ENCODE results near the gene FCN3. TPM values are rescaled to one million over a fixed set of nuclear protein-coding genes. Genes with fewer than 3 reads are reported as not detected.
"Not testable (repeated sequence)": the region's sequence is repeated elsewhere in the genome, so short reads cannot be mapped to it uniquely, and the experiment has no call there.

FCN3 gene
- total and polyA plus RNA-seq, 5 donors from 2014 or later = not detected

GRCh38 chr1:27412502-27412901 is 37.9 kb upstream of the FCN3 start:
- no peaks in the 10 kb centered on the region for H3K4me1 ChIP-seq (ENCODE audit: control insufficient read depth, insufficient read depth, low read length, poor library complexity, severe bottlenecking)
- H3K27ac ChIP-seq (ENCODE audit: insufficient read depth, low read length, poor library complexity, severe bottlenecking) = no peak overlapping the region
- Mint-ChIP-seq H3K4me3 (no peak overlapping the region), H3K27ac (peak overlapping the region in 1 of 3 donors; percentile 76), H3K4me1 (peaks cover 4 to 19% (median 11%) of the 10 kb centered on the region in 4 donors), H3K36me3 (peaks cover 44% of the 10 kb centered on the region), H3K9me3 (no peaks in the 10 kb centered on the region), H3K27me3 (no peaks in the 10 kb centered on the region)
- no peaks in the 10 kb centered on the region for H3K9me3 ChIP-seq (ENCODE audit: control insufficient read depth in 2 of 2, low read length in 2 of 2)
- peaks cover 96% of the 10 kb centered on the region for H3K36me3 ChIP-seq (ENCODE audit: control insufficient read depth, insufficient read depth, low read length)
- ATAC-seq (ENCODE audit: low read depth in 2 of 2) = no peak
- no peak overlapping the region for H3K4me3 ChIP-seq (ENCODE audit: low read depth, low read length)
- no peak for DNase-seq
- no peaks in the 10 kb centered on the region for H3K27me3 ChIP-seq (ENCODE audit: control insufficient read depth, insufficient read depth, low read length)

GRCh38 chr1:27410709-27411108 is 36.1 kb upstream of the FCN3 start:
- Mint-ChIP-seq H3K4me3 (no peak overlapping the region), H3K4me1 (peaks cover 0 to 8% (median 1%) of the 10 kb centered on the region in 4 donors), H3K27ac (peak overlapping the region in 1 of 3 donors; percentile 5), H3K9me3 (no peaks in the 10 kb centered on the region), H3K27me3 (no peaks in the 10 kb centered on the region), H3K36me3 (peaks cover 32% of the 10 kb centered on the region)
- Histone ChIP-seq H3K4me1 (ENCODE audit: control insufficient read depth, insufficient read depth, low read length, poor library complexity, severe bottlenecking) (no peaks in the 10 kb centered on the region), H3K27me3 (ENCODE audit: control insufficient read depth, insufficient read depth, low read length) (no peaks in the 10 kb centered on the region), H3K27ac (ENCODE audit: insufficient read depth, low read length, poor library complexity, severe bottlenecking) (no peak overlapping the region), H3K4me3 (ENCODE audit: low read depth, low read length) (no peak overlapping the region), H3K36me3 (ENCODE audit: control insufficient read depth, insufficient read depth, low read length) (peaks cover 88% of the 10 kb centered on the region), H3K9me3 (ENCODE audit: control insufficient read depth in 2 of 2, low read length in 2 of 2) (no peaks in the 10 kb centered on the region)
- DNase-seq (no peak), ATAC-seq (ENCODE audit: low read depth in 2 of 2) (no peak)

GRCh38 chr1:27409669-27410068 is 35.0 kb upstream of the FCN3 start:
- Histone ChIP-seq H3K4me3 (ENCODE audit: low read depth, low read length) (no peak overlapping the region), H3K9me3 (ENCODE audit: control insufficient read depth in 2 of 2, low read length in 2 of 2) (no peaks in the 10 kb centered on the region), H3K27me3 (ENCODE audit: control insufficient read depth, insufficient read depth, low read length) (no peaks in the 10 kb centered on the region), H3K36me3 (ENCODE audit: control insufficient read depth, insufficient read depth, low read length) (peaks cover 85% of the 10 kb centered on the region), H3K27ac (ENCODE audit: insufficient read depth, low read length, poor library complexity, severe bottlenecking) (no peak overlapping the region), H3K4me1 (ENCODE audit: control insufficient read depth, insufficient read depth, low read length, poor library complexity, severe bottlenecking) (no peaks in the 10 kb centered on the region)
- Mint-ChIP-seq H3K4me1 (peaks cover 0 to 3% (median under 1%) of the 10 kb centered on the region in 4 donors), H3K27ac (no peak overlapping the region), H3K27me3 (no peaks in the 10 kb centered on the region), H3K9me3 (no peaks in the 10 kb centered on the region), H3K36me3 (peaks cover 24% of the 10 kb centered on the region), H3K4me3 (no peak overlapping the region)
- ATAC-seq (ENCODE audit: low read depth in 2 of 2) (no peak), DNase-seq (no peak)

- H3K27ac Mint-ChIP-seq = peak overlapping the region in 1 of 3 donors; percentile 23
These were observed 33.5 kb upstream of the FCN3 start for GRCh38 chr1:27408151-27408550.

DNA sequence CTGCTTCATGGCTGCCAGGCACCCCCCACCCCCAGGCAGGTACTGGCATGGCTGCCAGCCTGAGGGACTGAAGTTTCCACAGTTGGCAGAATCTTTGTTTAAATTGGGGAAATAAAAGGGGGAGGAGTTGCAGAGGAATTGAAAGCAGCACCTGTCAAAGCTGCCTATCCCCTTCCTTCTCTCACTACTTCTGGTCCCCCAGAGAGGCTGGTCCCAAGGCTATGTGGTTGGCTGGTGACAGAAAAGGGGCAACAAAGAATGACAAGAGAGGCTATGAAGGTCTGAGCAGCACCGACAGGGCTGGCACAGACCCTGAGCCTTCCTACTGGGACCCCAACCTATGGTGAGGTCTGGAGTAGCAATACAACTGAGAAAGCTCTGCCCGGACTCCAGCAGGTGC is 32.2 kb upstream of the FCN3 start:
- H3K27me3 ChIP-seq (ENCODE audit: control insufficient read depth, insufficient read depth, low read length); ATAC-seq (ENCODE audit: low read depth in 2 of 2); H3K4me3 Mint-ChIP-seq; H3K27ac ChIP-seq (ENCODE audit: insufficient read depth, low read length, poor library complexity, severe bottlenecking); H3K27ac Mint-ChIP-seq; H3K4me3 ChIP-seq (ENCODE audit: low read depth, low read length); H3K9me3 Mint-ChIP-seq; DNase-seq; H3K27me3 Mint-ChIP-seq; H3K9me3 ChIP-seq (ENCODE audit: control insufficient read depth in 2 of 2, low read length in 2 of 2); H3K4me1 ChIP-seq (ENCODE audit: control insufficient read depth, insufficient read depth, low read length, poor library complexity, severe bottlenecking): not testable (repeated sequence)
- Mint-ChIP-seq H3K36me3 (peaks cover 17% of the 10 kb centered on the region), H3K4me1 (peaks cover 0 to 25% (median 8%) of the 10 kb centered on the region in 4 donors)
- H3K36me3 ChIP-seq (ENCODE audit: control insufficient read depth, insufficient read depth, low read length) = peaks cover 57% of the 10 kb centered on the region

More at GRCh38 chr1:27408151-27408550, 33.5 kb upstream of the FCN3 start:
- H3K4me3 Mint-ChIP-seq = no peak overlapping the region
- H3K4me1 Mint-ChIP-seq = peaks cover 0 to 15% (median 6%) of the 10 kb centered on the region in 4 donors
- H3K36me3 ChIP-seq (ENCODE audit: control insufficient read depth, insufficient read depth, low read length) = peaks cover 70% of the 10 kb centered on the region
- DNase-seq (no peak), ATAC-seq (ENCODE audit: low read depth in 2 of 2) (no peak)
- H3K27ac ChIP-seq (ENCODE audit: insufficient read depth, low read length, poor library complexity, severe bottlenecking) = no peak overlapping the region
- H3K9me3 ChIP-seq (ENCODE audit: control insufficient read depth in 2 of 2, low read length in 2 of 2) = no peaks in the 10 kb centered on the region
- no peaks in the 10 kb centered on the region for H3K27me3 Mint-ChIP-seq
- peaks cover 5% of the 10 kb centered on the region for H3K4me1 ChIP-seq (ENCODE audit: control insufficient read depth, insufficient read depth, low read length, poor library complexity, severe bottlenecking)
- no peaks in the 10 kb centered on the region for H3K27me3 ChIP-seq (ENCODE audit: control insufficient read depth, insufficient read depth, low read length)
- no peaks in the 10 kb centered on the region for H3K9me3 Mint-ChIP-seq
- H3K4me3 ChIP-seq (ENCODE audit: low read depth, low read length) = no peak overlapping the region
- peaks cover 20% of the 10 kb centered on the region for H3K36me3 Mint-ChIP-seq

GRCh38 chr1:27406362-27406680 is 31.7 kb upstream of the FCN3 start:
- Mint-ChIP-seq H3K4me3 (no peak overlapping the region), H3K36me3 (peaks cover 17% of the 10 kb centered on the region), H3K27ac (no peak overlapping the region), H3K4me1 (peaks cover 0 to 27% (median 8%) of the 10 kb centered on the region in 4 donors), H3K9me3 (no peaks in the 10 kb centered on the region), H3K27me3 (no peaks in the 10 kb centered on the region)
- Histone ChIP-seq H3K4me1 (ENCODE audit: control insufficient read depth, insufficient read depth, low read length, poor library complexity, severe bottlenecking) (peaks cover 7% of the 10 kb centered on the region), H3K4me3 (ENCODE audit: low read depth, low read length) (no peak overlapping the region), H3K27ac (ENCODE audit: insufficient read depth, low read length, poor library complexity, severe bottlenecking) (no peak overlapping the region), H3K27me3 (ENCODE audit: control insufficient read depth, insufficient read depth, low read length) (no peaks in the 10 kb centered on the region), H3K9me3 (ENCODE audit: control insufficient read depth in 2 of 2, low read length in 2 of 2) (no peaks in the 10 kb centered on the region), H3K36me3 (ENCODE audit: control insufficient read depth, insufficient read depth, low read length) (peaks cover 53% of the 10 kb centered on the region)
- DNase-seq (no peak), ATAC-seq (ENCODE audit: low read depth in 2 of 2) (no peak)

DNA sequence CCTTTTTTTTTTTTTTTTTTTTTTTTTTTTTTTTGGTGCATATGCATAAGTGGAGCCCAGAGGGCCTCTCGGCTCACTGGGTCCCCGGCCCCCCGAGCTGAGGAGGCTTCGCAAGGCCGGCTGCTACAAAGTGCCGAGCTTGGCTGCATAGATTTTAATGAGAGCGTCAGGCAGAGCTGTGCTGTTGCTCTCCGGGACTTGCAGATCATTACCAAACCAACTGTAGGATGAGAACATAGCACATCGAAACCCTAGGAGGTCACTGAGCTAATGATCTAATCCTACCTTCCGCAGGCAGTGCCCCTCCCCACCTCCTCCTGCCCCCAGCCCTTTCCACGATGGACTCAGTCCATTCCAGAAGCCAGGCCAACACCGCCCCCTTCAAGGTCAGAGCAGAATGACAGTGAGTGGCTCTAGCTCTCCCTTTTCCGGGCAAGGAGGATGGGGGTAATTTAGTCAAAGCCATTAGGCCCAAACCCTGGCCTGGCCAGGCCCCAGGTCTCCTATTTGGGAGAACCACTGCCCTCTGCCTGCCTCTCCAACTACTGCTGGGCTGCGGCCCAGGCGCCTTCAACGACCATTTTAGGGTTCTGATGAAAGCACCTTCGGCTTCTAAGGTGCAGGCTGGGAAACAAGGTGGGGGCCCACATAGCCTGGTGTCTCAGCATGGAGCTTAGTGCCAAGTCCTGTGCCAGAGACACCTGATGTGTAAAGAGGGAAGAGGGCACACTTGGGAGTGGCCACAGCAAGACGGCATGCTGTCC is 31.2 kb upstream of the FCN3 start:
- H3K36me3 Mint-ChIP-seq = peaks cover 14% of the 10 kb centered on the region
- not testable (repeated sequence) for H3K9me3 Mint-ChIP-seq; ATAC-seq (ENCODE audit: low read depth in 2 of 2); H3K27me3 ChIP-seq (ENCODE audit: control insufficient read depth, insufficient read depth, low read length); H3K27me3 Mint-ChIP-seq; H3K27ac ChIP-seq (ENCODE audit: insufficient read depth, low read length, poor library complexity, severe bottlenecking); DNase-seq; H3K4me3 ChIP-seq (ENCODE audit: low read depth, low read length); H3K9me3 ChIP-seq (ENCODE audit: control insufficient read depth in 2 of 2, low read length in 2 of 2); H3K4me1 ChIP-seq (ENCODE audit: control insufficient read depth, insufficient read depth, low read length, poor library complexity, severe bottlenecking); H3K27ac Mint-ChIP-seq; H3K4me3 Mint-ChIP-seq
- H3K4me1 Mint-ChIP-seq = peaks cover 0 to 27% (median 8%) of the 10 kb centered on the region in 4 donors
- peaks cover 48% of the 10 kb centered on the region for H3K36me3 ChIP-seq (ENCODE audit: control insufficient read depth, insufficient read depth, low read length)

DNA sequence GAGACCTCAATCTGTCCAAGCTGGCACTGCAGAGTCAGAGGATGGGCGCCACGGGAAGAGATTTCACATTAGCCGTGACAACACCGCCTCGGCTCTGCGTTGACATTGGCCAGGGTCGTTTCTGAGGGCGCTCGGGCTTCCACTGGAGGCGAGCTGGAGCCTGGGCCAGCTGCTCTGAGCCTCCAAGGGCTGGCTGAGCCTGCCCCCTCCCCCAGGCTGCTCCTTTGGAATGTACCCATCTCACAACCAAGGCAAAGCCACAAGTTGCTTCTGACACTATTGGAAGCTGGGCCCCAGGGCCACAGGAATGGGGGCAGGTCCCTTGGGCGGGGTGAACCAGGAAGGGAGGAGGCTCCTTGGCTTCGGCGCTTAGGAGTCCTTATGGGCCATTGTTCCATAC is 30.4 kb upstream of the FCN3 start:
- Mint-ChIP-seq H3K9me3 (no peaks in the 10 kb centered on the region), H3K4me3 (no peak overlapping the region), H3K36me3 (peaks cover 13% of the 10 kb centered on the region), H3K4me1 (peaks cover 0 to 33% (median 9%) of the 10 kb centered on the region in 4 donors), H3K27me3 (no peaks in the 10 kb centered on the region), H3K27ac (peak overlapping the region in 1 of 3 donors; percentile 26)
- ATAC-seq (ENCODE audit: low read depth in 2 of 2) (no peak), DNase-seq (no peak)
- Histone ChIP-seq H3K9me3 (ENCODE audit: control insufficient read depth in 2 of 2, low read length in 2 of 2) (no peaks in the 10 kb centered on the region), H3K27ac (ENCODE audit: insufficient read depth, low read length, poor library complexity, severe bottlenecking) (no peak overlapping the region), H3K36me3 (ENCODE audit: control insufficient read depth, insufficient read depth, low read length) (peaks cover 41% of the 10 kb centered on the region), H3K27me3 (ENCODE audit: control insufficient read depth, insufficient read depth, low read length) (no peaks in the 10 kb centered on the region), H3K4me3 (ENCODE audit: low read depth, low read length) (no peak overlapping the region), H3K4me1 (ENCODE audit: control insufficient read depth, insufficient read depth, low read length, poor library complexity, severe bottlenecking) (peaks cover 7% of the 10 kb centered on the region)
